PFSK-1 (cell line): Measurements from ENCODE around the gene TTC28.

Experiments
- FOXP2 ChIP-seq: optimal IDR thresholded peaks from 2 replicates; pipeline ENCODE3; 2011; ENCODE audit warnings: borderline replicate concordance, control low read depth, inconsistent platforms; ENCODE audit not compliant: insufficient read depth; ENCODE audit errors: extremely low read length, extremely low read depth
- POLR2AphosphoS5 ChIP-seq: IDR thresholded peaks from 2 replicates; pipeline ENCODE4 v1.6.1; 2012; ENCODE audit warnings: low read depth, mild to moderate bottlenecking, control low read depth, low read length, moderate library complexity
- TAF1 ChIP-seq: IDR thresholded peaks from 2 replicates; pipeline ENCODE4 v1.6.1; 2012; ENCODE audit warnings: low read length, control low read depth, borderline replicate concordance; ENCODE audit not compliant: insufficient read depth
- TF ChIP-seq, protein P1 (sequence below), 2 experiments: IDR thresholded peaks; 2 replicates each; pipeline versions ENCODE4 v1.6.1 to v1.8.0; 2011 to 2012; ENCODE audit warnings: low read depth in 2 of 2, low read length in 2 of 2, control low read depth in 1 of 2, inconsistent platforms in 1 of 2, mild to moderate bottlenecking in 1 of 2, moderate library complexity in 1 of 2; ENCODE audit not compliant: insufficient read depth in 1 of 2

DNA sequence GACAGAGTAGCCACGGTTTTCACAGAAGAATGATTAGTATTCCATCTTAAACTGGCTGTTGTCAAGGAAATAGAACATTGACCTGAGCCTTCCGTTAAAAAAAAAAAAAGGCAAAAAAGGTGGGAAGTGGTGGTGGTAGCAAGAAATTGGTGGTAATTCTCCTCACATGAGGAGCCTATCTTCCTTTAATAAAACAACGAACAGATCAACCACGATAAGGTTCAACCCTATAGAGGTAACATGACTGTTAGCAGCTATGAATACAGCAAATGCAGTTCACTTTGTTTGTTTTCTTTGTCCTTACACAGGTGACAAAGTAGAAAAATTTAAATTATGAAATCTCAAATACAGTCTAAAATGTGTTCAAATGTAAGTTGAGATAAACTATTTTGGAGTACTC lies 181.6 kb downstream of the TTC28 start:
- TF ChIP-seq POLR2AphosphoS5 (no peak), FOXP2 (no peak), TAF1 (no peak)
- TF ChIP-seq, protein P1, sequence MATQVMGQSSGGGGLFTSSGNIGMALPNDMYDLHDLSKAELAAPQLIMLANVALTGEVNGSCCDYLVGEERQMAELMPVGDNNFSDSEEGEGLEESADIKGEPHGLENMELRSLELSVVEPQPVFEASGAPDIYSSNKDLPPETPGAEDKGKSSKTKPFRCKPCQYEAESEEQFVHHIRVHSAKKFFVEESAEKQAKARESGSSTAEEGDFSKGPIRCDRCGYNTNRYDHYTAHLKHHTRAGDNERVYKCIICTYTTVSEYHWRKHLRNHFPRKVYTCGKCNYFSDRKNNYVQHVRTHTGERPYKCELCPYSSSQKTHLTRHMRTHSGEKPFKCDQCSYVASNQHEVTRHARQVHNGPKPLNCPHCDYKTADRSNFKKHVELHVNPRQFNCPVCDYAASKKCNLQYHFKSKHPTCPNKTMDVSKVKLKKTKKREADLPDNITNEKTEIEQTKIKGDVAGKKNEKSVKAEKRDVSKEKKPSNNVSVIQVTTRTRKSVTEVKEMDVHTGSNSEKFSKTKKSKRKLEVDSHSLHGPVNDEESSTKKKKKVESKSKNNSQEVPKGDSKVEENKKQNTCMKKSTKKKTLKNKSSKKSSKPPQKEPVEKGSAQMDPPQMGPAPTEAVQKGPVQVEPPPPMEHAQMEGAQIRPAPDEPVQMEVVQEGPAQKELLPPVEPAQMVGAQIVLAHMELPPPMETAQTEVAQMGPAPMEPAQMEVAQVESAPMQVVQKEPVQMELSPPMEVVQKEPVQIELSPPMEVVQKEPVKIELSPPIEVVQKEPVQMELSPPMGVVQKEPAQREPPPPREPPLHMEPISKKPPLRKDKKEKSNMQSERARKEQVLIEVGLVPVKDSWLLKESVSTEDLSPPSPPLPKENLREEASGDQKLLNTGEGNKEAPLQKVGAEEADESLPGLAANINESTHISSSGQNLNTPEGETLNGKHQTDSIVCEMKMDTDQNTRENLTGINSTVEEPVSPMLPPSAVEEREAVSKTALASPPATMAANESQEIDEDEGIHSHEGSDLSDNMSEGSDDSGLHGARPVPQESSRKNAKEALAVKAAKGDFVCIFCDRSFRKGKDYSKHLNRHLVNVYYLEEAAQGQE (IDR thresholded peaks at IDR 0.05; ENCODE audit: insufficient read depth in 1 of 2, low read depth in 2 of 2, low read length in 2 of 2) = no peak
